ENCODE measurements around the gene GFER. TPM values are rescaled to one million over a fixed set of nuclear protein-coding genes. Genes with fewer than 3 reads are reported as not detected.

Gene GFER
- total and polyA plus RNA-seq, 9 of the 15 experiments (the other 6 are each of a cell fraction or from before 2014, with no cell fraction given), result 4.3 to 53.7 (median 19.8) TPM

DNA sequence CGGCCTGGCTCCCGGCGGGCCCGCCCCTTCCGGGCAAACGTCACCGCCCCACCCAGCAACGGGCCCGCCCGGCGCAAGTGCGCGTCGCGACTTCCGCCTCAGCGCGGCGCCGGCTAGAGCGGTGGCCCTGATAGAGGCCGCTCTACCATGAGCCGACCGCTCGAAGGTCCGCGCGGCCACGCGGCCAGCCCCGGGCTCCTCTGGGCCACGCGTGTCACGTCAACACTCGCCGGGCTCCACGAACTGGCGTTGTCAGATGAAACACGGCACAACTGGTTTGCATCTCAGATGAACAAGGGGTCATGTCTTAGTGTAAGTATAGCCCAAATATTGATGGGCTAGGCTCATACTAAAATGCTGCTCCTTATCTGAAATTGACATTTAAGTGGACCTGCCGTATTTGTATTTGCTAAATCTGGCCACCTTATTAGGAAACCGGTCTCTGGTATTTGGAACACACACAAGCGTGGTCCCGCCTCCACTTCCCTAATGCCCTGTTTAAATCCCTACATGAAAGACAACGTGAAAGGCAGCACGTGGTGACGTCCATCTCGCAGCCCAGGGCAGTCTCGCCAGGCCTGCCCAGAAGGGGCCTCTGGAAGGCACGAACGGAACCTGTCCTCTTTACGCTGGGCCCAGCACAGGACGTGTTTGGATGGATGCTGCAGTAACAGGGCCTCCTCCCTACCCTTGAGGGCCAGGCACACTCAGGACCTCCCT lies 26.0 kb downstream of the GFER start, which contains the start of gene ZNF598 (continued):
- TF ChIP-seq ZNF175 (CRISPR knock-in tag; IDR thresholded peaks at IDR 0.05; ENCODE audit: low read depth) (0 out of 2 replicates have a peak, but pooled peaks have one; percentile 44), RAD21 (CRISPR knock-in tag; conservative IDR thresholded peaks at IDR 0.05 in 1 of 2, IDR thresholded peaks at IDR 0.05 in 1 of 2) (no peak), NR1H2 (CRISPR knock-in tag; IDR thresholded peaks at IDR 0.05) (peak; percentile 50; the same call in 1 of the 2 replicates), HDAC6 (IDR thresholded peaks at IDR 0.05; ENCODE audit: low read depth, low read length) (no peak), BRF1 (IDR thresholded peaks at IDR 0.05; ENCODE audit: borderline replicate concordance, extremely low read depth, insufficient read length) (no peak)
- TF ChIP-seq, protein P1, sequence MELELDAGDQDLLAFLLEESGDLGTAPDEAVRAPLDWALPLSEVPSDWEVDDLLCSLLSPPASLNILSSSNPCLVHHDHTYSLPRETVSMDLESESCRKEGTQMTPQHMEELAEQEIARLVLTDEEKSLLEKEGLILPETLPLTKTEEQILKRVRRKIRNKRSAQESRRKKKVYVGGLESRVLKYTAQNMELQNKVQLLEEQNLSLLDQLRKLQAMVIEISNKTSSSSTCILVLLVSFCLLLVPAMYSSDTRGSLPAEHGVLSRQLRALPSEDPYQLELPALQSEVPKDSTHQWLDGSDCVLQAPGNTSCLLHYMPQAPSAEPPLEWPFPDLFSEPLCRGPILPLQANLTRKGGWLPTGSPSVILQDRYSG (tag; conservative IDR thresholded peaks at IDR 0.05; ENCODE audit: low read depth), result peak; percentile 58; the same call in 1 of the 2 replicates
- TF ChIP-seq, protein P2, sequence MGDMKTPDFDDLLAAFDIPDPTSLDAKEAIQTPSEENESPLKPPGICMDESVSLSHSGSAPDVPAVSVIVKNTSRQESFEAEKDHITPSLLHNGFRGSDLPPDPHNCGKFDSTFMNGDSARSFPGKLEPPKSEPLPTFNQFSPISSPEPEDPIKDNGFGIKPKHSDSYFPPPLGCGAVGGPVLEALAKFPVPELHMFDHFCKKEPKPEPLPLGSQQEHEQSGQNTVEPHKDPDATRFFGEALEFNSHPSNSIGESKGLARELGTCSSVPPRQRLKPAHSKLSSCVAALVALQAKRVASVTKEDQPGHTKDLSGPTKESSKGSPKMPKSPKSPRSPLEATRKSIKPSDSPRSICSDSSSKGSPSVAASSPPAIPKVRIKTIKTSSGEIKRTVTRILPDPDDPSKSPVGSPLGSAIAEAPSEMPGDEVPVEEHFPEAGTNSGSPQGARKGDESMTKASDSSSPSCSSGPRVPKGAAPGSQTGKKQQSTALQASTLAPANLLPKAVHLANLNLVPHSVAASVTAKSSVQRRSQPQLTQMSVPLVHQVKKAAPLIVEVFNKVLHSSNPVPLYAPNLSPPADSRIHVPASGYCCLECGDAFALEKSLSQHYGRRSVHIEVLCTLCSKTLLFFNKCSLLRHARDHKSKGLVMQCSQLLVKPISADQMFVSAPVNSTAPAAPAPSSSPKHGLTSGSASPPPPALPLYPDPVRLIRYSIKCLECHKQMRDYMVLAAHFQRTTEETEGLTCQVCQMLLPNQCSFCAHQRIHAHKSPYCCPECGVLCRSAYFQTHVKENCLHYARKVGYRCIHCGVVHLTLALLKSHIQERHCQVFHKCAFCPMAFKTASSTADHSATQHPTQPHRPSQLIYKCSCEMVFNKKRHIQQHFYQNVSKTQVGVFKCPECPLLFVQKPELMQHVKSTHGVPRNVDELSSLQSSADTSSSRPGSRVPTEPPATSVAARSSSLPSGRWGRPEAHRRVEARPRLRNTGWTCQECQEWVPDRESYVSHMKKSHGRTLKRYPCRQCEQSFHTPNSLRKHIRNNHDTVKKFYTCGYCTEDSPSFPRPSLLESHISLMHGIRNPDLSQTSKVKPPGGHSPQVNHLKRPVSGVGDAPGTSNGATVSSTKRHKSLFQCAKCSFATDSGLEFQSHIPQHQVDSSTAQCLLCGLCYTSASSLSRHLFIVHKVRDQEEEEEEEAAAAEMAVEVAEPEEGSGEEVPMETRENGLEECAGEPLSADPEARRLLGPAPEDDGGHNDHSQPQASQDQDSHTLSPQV (IDR thresholded peaks at IDR 0.05), result peak; percentile 92
- TF ChIP-seq, protein P3, sequence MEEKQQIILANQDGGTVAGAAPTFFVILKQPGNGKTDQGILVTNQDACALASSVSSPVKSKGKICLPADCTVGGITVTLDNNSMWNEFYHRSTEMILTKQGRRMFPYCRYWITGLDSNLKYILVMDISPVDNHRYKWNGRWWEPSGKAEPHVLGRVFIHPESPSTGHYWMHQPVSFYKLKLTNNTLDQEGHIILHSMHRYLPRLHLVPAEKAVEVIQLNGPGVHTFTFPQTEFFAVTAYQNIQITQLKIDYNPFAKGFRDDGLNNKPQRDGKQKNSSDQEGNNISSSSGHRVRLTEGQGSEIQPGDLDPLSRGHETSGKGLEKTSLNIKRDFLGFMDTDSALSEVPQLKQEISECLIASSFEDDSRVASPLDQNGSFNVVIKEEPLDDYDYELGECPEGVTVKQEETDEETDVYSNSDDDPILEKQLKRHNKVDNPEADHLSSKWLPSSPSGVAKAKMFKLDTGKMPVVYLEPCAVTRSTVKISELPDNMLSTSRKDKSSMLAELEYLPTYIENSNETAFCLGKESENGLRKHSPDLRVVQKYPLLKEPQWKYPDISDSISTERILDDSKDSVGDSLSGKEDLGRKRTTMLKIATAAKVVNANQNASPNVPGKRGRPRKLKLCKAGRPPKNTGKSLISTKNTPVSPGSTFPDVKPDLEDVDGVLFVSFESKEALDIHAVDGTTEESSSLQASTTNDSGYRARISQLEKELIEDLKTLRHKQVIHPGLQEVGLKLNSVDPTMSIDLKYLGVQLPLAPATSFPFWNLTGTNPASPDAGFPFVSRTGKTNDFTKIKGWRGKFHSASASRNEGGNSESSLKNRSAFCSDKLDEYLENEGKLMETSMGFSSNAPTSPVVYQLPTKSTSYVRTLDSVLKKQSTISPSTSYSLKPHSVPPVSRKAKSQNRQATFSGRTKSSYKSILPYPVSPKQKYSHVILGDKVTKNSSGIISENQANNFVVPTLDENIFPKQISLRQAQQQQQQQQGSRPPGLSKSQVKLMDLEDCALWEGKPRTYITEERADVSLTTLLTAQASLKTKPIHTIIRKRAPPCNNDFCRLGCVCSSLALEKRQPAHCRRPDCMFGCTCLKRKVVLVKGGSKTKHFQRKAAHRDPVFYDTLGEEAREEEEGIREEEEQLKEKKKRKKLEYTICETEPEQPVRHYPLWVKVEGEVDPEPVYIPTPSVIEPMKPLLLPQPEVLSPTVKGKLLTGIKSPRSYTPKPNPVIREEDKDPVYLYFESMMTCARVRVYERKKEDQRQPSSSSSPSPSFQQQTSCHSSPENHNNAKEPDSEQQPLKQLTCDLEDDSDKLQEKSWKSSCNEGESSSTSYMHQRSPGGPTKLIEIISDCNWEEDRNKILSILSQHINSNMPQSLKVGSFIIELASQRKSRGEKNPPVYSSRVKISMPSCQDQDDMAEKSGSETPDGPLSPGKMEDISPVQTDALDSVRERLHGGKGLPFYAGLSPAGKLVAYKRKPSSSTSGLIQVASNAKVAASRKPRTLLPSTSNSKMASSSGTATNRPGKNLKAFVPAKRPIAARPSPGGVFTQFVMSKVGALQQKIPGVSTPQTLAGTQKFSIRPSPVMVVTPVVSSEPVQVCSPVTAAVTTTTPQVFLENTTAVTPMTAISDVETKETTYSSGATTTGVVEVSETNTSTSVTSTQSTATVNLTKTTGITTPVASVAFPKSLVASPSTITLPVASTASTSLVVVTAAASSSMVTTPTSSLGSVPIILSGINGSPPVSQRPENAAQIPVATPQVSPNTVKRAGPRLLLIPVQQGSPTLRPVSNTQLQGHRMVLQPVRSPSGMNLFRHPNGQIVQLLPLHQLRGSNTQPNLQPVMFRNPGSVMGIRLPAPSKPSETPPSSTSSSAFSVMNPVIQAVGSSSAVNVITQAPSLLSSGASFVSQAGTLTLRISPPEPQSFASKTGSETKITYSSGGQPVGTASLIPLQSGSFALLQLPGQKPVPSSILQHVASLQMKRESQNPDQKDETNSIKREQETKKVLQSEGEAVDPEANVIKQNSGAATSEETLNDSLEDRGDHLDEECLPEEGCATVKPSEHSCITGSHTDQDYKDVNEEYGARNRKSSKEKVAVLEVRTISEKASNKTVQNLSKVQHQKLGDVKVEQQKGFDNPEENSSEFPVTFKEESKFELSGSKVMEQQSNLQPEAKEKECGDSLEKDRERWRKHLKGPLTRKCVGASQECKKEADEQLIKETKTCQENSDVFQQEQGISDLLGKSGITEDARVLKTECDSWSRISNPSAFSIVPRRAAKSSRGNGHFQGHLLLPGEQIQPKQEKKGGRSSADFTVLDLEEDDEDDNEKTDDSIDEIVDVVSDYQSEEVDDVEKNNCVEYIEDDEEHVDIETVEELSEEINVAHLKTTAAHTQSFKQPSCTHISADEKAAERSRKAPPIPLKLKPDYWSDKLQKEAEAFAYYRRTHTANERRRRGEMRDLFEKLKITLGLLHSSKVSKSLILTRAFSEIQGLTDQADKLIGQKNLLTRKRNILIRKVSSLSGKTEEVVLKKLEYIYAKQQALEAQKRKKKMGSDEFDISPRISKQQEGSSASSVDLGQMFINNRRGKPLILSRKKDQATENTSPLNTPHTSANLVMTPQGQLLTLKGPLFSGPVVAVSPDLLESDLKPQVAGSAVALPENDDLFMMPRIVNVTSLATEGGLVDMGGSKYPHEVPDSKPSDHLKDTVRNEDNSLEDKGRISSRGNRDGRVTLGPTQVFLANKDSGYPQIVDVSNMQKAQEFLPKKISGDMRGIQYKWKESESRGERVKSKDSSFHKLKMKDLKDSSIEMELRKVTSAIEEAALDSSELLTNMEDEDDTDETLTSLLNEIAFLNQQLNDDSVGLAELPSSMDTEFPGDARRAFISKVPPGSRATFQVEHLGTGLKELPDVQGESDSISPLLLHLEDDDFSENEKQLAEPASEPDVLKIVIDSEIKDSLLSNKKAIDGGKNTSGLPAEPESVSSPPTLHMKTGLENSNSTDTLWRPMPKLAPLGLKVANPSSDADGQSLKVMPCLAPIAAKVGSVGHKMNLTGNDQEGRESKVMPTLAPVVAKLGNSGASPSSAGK (IDR thresholded peaks at IDR 0.05), result peak; percentile 89
